ENCODE measurements around the gene KLF16. TPM values are rescaled to one million over a fixed set of nuclear protein-coding genes. Genes with fewer than 3 reads are reported as not detected.

The KLF16 gene
- total and polyA plus RNA-seq, 2 donors from 2014 or later = 10.4 to 22.2 TPM

- Histone ChIP-seq H3K36me3 (ENCODE audit: control insufficient read depth in 2 of 3, insufficient read depth in 3 of 3, low read length in 3 of 3) (no peaks in the 10 kb centered on the region), H3K27ac (ENCODE audit: low read depth in 2 of 2, low read length in 2 of 2) (no peak overlapping the region), H3K27me3 (ENCODE audit: control insufficient read depth, insufficient read depth, low read length) (no peaks in the 10 kb centered on the region), H3K4me3 (ENCODE audit: low read length in 3 of 3) (no peak overlapping the region), H3K9me3 (ENCODE audit: control insufficient read depth in 2 of 3, insufficient read depth in 1 of 3, low read length in 3 of 3) (no peaks in the 10 kb centered on the region), H3K9ac (ENCODE audit: low read length in 3 of 3) (no peak overlapping the region), H3K4me1 (ENCODE audit: control insufficient read depth in 2 of 3, insufficient read depth in 2 of 3, low read depth in 1 of 3, low read length in 3 of 3) (peaks cover 0 to 8% (median 0%) of the 10 kb centered on the region in 3 donors)
- TF ChIP-seq, protein P1, sequence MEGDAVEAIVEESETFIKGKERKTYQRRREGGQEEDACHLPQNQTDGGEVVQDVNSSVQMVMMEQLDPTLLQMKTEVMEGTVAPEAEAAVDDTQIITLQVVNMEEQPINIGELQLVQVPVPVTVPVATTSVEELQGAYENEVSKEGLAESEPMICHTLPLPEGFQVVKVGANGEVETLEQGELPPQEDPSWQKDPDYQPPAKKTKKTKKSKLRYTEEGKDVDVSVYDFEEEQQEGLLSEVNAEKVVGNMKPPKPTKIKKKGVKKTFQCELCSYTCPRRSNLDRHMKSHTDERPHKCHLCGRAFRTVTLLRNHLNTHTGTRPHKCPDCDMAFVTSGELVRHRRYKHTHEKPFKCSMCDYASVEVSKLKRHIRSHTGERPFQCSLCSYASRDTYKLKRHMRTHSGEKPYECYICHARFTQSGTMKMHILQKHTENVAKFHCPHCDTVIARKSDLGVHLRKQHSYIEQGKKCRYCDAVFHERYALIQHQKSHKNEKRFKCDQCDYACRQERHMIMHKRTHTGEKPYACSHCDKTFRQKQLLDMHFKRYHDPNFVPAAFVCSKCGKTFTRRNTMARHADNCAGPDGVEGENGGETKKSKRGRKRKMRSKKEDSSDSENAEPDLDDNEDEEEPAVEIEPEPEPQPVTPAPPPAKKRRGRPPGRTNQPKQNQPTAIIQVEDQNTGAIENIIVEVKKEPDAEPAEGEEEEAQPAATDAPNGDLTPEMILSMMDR (IDR thresholded peaks at IDR 0.05; ENCODE audit: borderline replicate concordance, extremely low read depth, insufficient read depth) = no peak
- DNase-seq (peak in 1 of 5 donors; percentile 44), FAIRE-seq (no peak)
- intact Hi-C loops (cut with DNase I) = no loop called here
Observed at GRCh38 chr19:1810439-1811160, 52.8 kb downstream of the KLF16 start.

GRCh38 chr19:1809678-1810077 is 53.7 kb downstream of the KLF16 start:
- TF ChIP-seq, protein P1 (IDR thresholded peaks at IDR 0.05; ENCODE audit: borderline replicate concordance, extremely low read depth, insufficient read depth) = no peak
- FAIRE-seq = no peak
- Histone ChIP-seq H3K9me3 (ENCODE audit: control insufficient read depth in 2 of 3, insufficient read depth in 1 of 3, low read length in 3 of 3) (no peaks in the 10 kb centered on the region), H3K27me3 (ENCODE audit: control insufficient read depth, insufficient read depth, low read length) (no peaks in the 10 kb centered on the region), H3K27ac (ENCODE audit: low read depth in 2 of 2, low read length in 2 of 2) (no peak overlapping the region), H3K9ac (ENCODE audit: low read length in 3 of 3) (no peak overlapping the region), H3K36me3 (ENCODE audit: control insufficient read depth in 2 of 3, insufficient read depth in 3 of 3, low read length in 3 of 3) (no peaks in the 10 kb centered on the region), H3K4me1 (ENCODE audit: control insufficient read depth in 2 of 3, insufficient read depth in 2 of 3, low read depth in 1 of 3, low read length in 3 of 3) (peaks cover 0 to 8% (median 0%) of the 10 kb centered on the region in 3 donors), H3K4me3 (ENCODE audit: low read length in 3 of 3) (no peak overlapping the region)
- DNase-seq = peak in 1 of 5 donors; percentile 51
- intact Hi-C loops (cut with DNase I) = no loop called here

DNA sequence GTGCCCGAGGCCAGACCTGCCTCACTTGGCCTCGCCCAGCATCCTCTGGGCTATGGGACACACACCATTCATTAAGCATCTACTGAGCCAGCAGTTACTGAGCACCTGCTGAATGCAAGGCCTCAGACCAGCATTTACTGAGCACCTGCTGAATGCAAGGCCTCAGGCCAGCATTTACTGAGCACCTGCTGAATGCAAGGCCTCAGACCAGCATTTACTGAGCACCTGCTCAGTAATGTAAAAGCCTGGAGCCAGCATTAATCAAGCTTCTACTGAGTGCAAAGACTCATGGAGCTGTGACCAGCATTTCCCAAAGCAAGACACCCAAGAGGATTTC is 55.0 kb downstream of the KLF16 start:
- Histone ChIP-seq H3K36me3 (ENCODE audit: control insufficient read depth in 2 of 3, insufficient read depth in 3 of 3, low read length in 3 of 3) (no peaks in the 10 kb centered on the region), H3K4me1 (ENCODE audit: control insufficient read depth in 2 of 3, insufficient read depth in 2 of 3, low read depth in 1 of 3, low read length in 3 of 3) (peaks cover 0 to 7% (median 0%) of the 10 kb centered on the region in 3 donors), H3K27ac (ENCODE audit: low read depth in 2 of 2, low read length in 2 of 2) (no peak overlapping the region), H3K4me3 (ENCODE audit: low read length in 3 of 3) (no peak overlapping the region), H3K9me3 (ENCODE audit: control insufficient read depth in 2 of 3, insufficient read depth in 1 of 3, low read length in 3 of 3) (no peaks in the 10 kb centered on the region), H3K27me3 (ENCODE audit: control insufficient read depth, insufficient read depth, low read length) (no peaks in the 10 kb centered on the region), H3K9ac (ENCODE audit: low read length in 3 of 3) (no peak overlapping the region)
- FAIRE-seq = no peak
- intact Hi-C loops (cut with DNase I) = no loop called here
- TF ChIP-seq, protein P1 (IDR thresholded peaks at IDR 0.05; ENCODE audit: borderline replicate concordance, extremely low read depth, insufficient read depth) = no peak
- DNase-seq = no peak

Data from kidney (tissue), 14 donors.